RCC 7860 (cell line): ENCODE results near the gene KIDINS220.

Experiments
- DNase-seq: peaks from one replicate; pipeline ENCODE4 v3.0.0-alpha.2; 2015; ENCODE audit warnings: low spot score
- FAIRE-seq: peaks from 2 replicates; lab custom pipeline; 2012; peaks lifted over from hg19 to GRCh38; lab: Jason Lieb, UNC

The KIDINS220 gene

DNA sequence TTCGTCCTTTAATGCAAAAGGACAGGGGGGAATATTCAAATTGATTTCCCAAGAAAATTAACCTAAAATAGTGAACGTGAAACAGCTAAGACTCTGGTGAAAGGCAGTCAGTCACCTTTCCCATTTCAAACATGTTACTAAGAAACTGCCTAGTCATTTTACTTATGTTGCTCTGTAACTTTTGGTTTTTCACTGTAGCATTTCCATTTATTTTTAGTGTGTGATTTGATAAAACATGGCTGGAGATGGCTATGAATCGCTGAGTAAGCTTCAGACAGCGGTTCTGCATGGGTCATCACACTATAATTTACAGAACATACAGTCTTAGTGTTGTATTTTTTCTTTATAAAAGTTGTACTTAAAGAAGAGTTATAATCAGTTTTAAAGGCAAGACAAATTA is 16.0 kb upstream of the KIDINS220 start:
- DNase-seq (no peak), FAIRE-seq (no peak)

DNA sequence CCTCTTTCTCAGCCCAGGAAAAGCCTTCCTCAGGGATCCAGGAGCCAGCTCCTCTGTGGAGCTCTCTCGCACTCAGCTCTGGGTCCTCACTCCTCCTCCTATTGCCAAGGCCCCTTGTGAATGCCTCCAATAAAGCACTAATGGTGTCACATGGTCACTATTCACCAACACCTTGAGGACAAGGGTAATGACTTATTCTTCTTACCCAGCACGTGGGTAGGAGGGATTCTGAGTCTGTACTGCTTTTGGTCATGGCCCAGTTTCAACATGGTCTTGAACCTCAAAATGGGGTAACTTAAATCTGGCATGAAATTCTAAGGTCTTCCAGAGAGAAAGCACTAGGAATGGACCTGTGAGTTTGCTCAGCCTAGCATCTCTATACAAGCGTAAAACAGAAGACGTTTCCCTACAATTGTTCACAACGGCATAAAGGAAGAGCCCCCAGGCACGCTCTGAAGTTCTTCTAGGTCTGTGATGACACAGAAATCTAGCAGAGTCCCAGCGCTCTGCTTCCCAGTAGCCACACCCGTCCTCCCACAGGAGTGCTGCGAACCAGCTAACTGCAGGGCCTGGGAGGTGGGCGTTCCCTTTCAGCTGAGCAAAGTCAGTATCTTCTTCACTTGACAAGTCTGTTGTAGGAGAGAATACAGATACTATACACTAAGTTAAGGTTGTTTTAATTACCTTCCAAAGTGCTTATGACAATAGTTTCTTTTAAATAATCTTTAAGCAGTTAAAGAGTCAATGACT is 14.6 kb upstream of the KIDINS220 start:
- DNase-seq (no peak), FAIRE-seq (no peak)

DNA sequence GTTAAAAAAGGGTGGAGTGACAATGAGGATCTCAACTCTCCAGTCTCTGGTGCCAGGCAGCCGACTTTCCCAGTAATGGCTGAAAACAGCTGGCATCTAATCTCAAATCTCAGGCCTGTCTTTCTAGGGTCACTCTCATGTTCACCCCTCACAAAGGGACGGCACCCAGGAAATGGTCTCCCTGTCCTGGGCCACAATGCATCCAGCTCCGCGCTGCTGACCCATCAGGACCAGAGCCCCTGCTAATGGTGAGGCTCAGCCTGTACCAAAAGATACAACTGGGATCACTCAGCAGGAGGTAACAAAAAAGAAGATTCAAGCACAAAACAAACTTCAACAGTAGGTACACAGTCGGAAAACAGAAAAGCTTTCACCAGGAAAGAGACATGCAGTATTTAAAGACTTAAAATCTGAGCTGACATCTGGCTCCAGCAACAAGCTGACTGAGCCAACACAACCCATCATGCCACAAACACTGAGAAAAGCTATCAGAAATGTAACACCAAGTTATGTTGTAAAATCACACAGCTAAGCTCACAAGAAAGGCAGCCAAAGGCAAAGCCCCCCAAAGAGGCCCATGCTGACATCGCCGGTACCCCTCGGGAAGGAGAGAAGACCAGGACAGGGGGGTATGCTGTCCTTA is 13.6 kb upstream of the KIDINS220 start:
- no peak for FAIRE-seq

GRCh38 chr2:8849327-8849726 is 11.9 kb upstream of the KIDINS220 start:
- no peak for FAIRE-seq
- DNase-seq, result no peak

More for the DNA sequence above, 13.6 kb upstream of the KIDINS220 start:
- DNase-seq, result no peak

GRCh38 chr2:8848328-8849100 is 11.1 kb upstream of the KIDINS220 start:
- FAIRE-seq (no peak), DNase-seq (no peak)

GRCh38 chr2:8847400-8847799 is 10.0 kb upstream of the KIDINS220 start:
- FAIRE-seq, result no peak
- DNase-seq, result no peak

DNA sequence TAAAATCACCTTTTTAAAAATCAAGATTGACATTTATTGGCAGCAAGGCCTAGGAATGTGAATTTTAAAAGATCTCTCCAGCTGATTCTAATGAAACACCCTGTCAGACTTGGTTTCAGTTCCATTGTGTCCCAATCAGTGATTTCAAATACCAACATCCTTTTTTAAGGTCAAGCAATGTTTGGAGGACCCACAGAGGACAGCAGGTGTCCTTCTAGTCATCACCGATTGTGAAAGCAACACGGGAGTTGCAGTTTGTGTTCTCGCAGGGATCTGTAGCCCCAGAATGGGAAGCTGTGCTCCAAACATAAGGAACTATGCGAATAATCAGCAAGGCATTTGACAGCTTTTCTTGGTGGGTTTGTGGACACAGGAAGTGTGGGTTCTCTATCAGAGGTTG is 4.5 kb upstream of the KIDINS220 start:
- FAIRE-seq (no peak), DNase-seq (no peak)

- no peak for DNase-seq
- no peak for FAIRE-seq
These were observed 3.2 kb upstream of the KIDINS220 start for GRCh38 chr2:8840475-8841091.

GRCh38 chr2:8839189-8839965 is 2.0 kb upstream of the KIDINS220 start:
- FAIRE-seq (no peak), DNase-seq (no peak)

GRCh38 chr2:8837795-8838140 is 355 bp upstream of the KIDINS220 start:
- DNase-seq, result no peak

DNA sequence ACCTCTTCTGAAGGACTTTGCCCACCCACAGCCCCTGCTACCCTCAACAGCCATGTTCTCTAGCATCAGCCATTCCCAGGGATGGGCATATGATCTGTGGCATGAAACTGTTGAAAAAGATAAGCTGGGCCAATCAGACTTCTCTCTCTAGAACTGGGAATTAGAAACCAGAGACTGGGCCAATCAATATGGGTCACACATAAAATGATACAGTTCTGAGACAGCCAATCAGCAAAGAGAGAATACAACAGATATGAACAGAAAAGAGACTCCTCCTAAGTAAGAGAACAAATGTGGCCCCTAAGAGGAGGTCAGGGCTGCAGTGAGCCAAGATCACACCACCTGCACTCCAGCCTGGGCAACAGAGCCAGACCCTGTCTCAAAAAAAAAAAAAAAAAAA is 2.1 kb downstream of the KIDINS220 start:
- FAIRE-seq (no peak), DNase-seq (no peak)

More at GRCh38 chr2:8837795-8838140, 355 bp upstream of the KIDINS220 start:
- no peak for FAIRE-seq

DNA sequence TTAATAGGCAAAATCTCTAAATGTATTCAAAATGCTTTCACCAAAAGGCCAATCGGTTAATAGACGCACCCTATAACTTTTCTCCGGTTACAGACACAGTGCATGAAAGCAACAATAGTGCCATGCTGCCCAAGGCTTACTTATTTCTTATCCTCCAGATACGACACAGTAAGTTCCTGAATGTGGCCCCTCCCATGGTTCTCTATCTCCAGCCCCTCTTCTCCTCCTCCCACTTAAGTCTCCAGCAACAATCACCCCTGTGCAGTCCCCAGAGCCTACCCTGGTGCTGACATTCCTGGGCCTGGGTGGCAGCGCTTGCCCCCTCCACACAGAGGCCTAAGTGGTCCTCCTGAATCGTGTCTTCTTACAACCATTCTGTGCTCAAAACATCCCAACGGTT is 3.6 kb downstream of the KIDINS220 start:
- FAIRE-seq, result no peak
- no peak for DNase-seq

DNA sequence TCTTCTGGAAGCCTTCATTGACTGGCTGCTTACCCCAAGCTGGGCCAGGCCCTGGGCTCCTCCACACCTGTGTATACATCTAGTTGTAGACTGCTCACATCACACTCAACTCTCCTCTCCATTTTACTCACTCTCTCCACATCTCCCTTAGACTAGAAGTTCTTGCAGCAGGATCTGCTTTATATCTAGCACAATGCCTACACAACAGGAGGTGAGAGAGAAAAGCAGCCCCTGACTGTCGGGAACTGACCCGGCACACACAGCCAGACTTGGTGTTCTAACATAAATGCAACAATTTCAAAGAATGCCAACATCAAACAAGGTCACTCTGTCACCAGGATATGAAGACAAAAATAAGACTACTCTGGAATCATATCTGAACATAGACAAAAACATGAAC is 5.9 kb downstream of the KIDINS220 start:
- DNase-seq (no peak), FAIRE-seq (no peak)

DNA sequence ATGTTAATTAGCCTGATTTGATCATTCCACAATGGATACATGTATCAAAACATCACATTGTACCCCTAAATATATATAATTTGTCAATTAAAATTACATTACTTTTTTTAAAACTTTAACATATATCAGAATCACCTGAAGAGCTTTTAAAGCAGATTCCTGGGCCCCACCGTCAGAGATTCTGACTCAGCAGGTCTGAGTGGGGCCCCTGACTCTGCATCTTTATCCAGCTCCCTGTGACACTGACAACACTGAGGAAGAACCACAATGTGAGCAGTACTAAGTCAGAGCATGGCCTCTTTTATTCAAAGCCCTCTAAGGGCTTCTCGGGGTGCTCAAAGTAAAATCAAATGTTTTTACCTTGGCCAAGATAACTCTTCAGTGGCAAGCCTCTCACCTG is 9.7 kb downstream of the KIDINS220 start:
- DNase-seq, result no peak
- no peak for FAIRE-seq

- DNase-seq (no peak), FAIRE-seq (no peak)
These were observed 15.2 kb downstream of the KIDINS220 start for GRCh38 chr2:8822218-8822617.

DNA sequence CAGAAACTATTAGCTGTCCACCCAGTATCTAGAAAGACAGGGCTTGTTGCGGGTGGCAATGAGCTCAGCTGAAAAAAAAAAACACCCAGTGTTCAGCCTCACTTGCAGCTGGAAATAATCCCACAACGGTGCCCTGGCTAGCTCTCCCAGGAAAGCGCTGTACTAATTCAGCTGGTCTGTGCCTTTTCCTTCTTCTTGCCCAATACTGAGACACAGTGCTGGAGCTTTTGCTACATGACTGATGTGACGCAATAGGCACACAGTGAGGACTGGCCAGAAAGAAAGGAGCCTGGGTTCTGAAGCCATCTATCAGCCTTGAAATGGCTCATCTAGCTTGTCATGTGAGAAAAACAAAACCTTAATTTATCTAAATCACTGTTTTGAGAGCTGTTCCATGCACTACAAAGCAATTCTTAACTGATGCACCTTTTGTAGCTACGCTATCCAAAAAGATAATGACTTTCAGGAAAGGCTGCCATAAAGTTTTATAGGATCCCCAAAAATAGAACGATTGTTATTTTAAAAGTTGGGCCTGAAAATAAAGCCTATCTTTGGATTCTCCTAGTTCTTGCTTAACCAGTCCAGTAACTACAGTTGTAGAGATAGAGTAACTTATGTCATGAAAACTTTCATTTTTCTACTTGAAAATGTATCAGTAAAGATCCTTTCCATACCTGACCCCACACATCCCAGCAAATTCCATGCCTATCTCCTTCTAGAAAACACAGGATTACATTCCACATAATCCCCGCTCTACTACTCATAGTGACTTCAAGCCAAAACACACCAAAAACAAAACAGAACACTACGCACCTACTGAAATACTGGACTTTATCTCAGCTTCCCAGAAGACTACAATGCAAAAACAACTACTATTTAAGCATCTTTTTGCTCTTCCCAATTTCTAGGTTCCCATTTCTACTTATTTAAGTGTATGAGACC is 15.9 kb downstream of the KIDINS220 start:
- no peak for DNase-seq
- no peak for FAIRE-seq

GRCh38 chr2:8819948-8820347 is 17.5 kb downstream of the KIDINS220 start:
- no peak for FAIRE-seq
- DNase-seq, result no peak

GRCh38 chr2:8819194-8819593 is 18.2 kb downstream of the KIDINS220 start:
- peak; percentile 28 for DNase-seq
- peak; percentile 65 for FAIRE-seq

DNA sequence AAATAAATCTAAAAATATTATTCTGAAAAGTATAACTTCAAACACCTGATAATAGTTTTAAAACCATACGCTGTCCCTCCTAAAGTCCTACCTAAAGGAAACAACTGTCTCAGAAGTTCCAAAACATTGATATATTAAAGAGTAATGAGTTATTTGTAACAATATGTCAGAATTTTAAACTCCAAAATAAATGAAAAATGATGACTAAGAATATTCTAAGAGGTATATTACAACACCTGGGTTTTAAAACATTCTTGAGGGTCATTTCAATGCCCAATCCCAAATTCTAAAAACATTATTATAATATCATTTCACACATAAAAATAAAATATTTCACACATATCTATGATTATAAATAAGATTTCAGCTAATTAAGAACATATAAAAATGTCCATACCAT is 20.2 kb downstream of the KIDINS220 start:
- DNase-seq (no peak), FAIRE-seq (peak; percentile 12)
